ENCODE measurements around the gene DOCK4.

The DOCK4 gene

GRCh38 chr7:112047421-112047820 is 158.8 kb downstream of the DOCK4 start:
- no peak for DNase-seq

GRCh38 chr7:112045222-112045621 is 161.0 kb downstream of the DOCK4 start:
- DNase-seq: no peak

- peak; percentile 47 for DNase-seq
Measured at GRCh38 chr7:112042631-112043030, 163.6 kb downstream of the DOCK4 start.

GRCh38 chr7:112038353-112038752 is 167.8 kb downstream of the DOCK4 start:
- DNase-seq: no peak

- DNase-seq: no peak
Measured at GRCh38 chr7:112036071-112036470, 170.1 kb downstream of the DOCK4 start.

GRCh38 chr7:112031689-112032088 is 174.5 kb downstream of the DOCK4 start:
- DNase-seq: no peak

- DNase-seq: no peak
Measured at GRCh38 chr7:112025556-112025955, 180.6 kb downstream of the DOCK4 start.

- no peak for DNase-seq
Measured at GRCh38 chr7:112023786-112024185, 182.4 kb downstream of the DOCK4 start.

- no peak for DNase-seq
Measured at GRCh38 chr7:112023282-112023681, 182.9 kb downstream of the DOCK4 start.

- no peak for DNase-seq
Measured at GRCh38 chr7:112022128-112022527, 184.1 kb downstream of the DOCK4 start.

- no peak for DNase-seq
Measured at GRCh38 chr7:112021379-112022044, 184.7 kb downstream of the DOCK4 start.

GRCh38 chr7:112020800-112021199 is 185.4 kb downstream of the DOCK4 start:
- DNase-seq: no peak

GRCh38 chr7:112019932-112020331 is 186.3 kb downstream of the DOCK4 start:
- no peak for DNase-seq

- no peak for DNase-seq
Measured at GRCh38 chr7:112018305-112019030, 187.7 kb downstream of the DOCK4 start.

- no peak for DNase-seq
Measured at GRCh38 chr7:112015146-112015545, 191.1 kb downstream of the DOCK4 start.

- DNase-seq: no peak
Measured at GRCh38 chr7:112014347-112014746, 191.9 kb downstream of the DOCK4 start.

GRCh38 chr7:112013274-112013673 is 192.9 kb downstream of the DOCK4 start:
- no peak for DNase-seq

GRCh38 chr7:112012242-112012641 is 194.0 kb downstream of the DOCK4 start:
- DNase-seq: no peak

- DNase-seq: no peak
Measured at GRCh38 chr7:112010994-112011393, 195.2 kb downstream of the DOCK4 start.

GRCh38 chr7:112010109-112010508 is 196.1 kb downstream of the DOCK4 start:
- DNase-seq: no peak

- no peak for DNase-seq
Measured at GRCh38 chr7:112009081-112009480, 197.1 kb downstream of the DOCK4 start.

- DNase-seq: no peak
Measured at GRCh38 chr7:112007185-112007584, 199.0 kb downstream of the DOCK4 start.

GRCh38 chr7:112006071-112006470 is 200.1 kb downstream of the DOCK4 start:
- DNase-seq: no peak

- DNase-seq: no peak
Measured at GRCh38 chr7:112005205-112005775, 200.9 kb downstream of the DOCK4 start.
